Activated naive CD8-positive, alpha-beta T cell treated with anti-CD3 and anti-CD28 coated beads, Interleukin-2, amount 10 ng/mL, durations not matched to agents 7 days and 5 days (primary cell): ENCODE data around the gene TAS2R7. TPM values are rescaled to one million over a fixed set of nuclear protein-coding genes. Genes with fewer than 3 reads are reported as not detected.
A peak's percentile ranks its signal among the peaks of the same experiment; 100 is the strongest.

Source experiments
- ATAC-seq: fragments of 150-1000 bp; cut with Tn5 transposase; one replicate; pipeline ENCODE4 v1.10.0; 2021; ENCODE audit warnings: low read depth, moderate library complexity
- POLR2A ChIA-PET: fragments of 350-600 bp; sonication (Branson Sonifier 250); formaldehyde crosslinking; loops from one replicate; lab custom pipeline; 2021; ENCODE audit warnings: antibody characterized with exemption; lab: Charles Lee
- DNase-seq: peaks from one replicate; pipeline ENCODE4 v3.0.0; 2021
- H3K27ac Mint-ChIP-seq: one replicate; pipeline ENCODE4 v1.8.0; 2022; ENCODE audit warnings: mild to moderate bottlenecking, mixed read lengths
- H3K27me3 Mint-ChIP-seq: one replicate; pipeline ENCODE4 v1.8.0; 2022; ENCODE audit warnings: mild to moderate bottlenecking, moderate library complexity, mixed read lengths
- H3K36me3 Mint-ChIP-seq: one replicate; pipeline ENCODE4 v1.8.0; 2021; ENCODE audit warnings: mild to moderate bottlenecking, mixed read lengths
- H3K4me1 Mint-ChIP-seq: one replicate; pipeline ENCODE4 v1.8.0; 2021; ENCODE audit warnings: mixed read lengths
- H3K4me3 Mint-ChIP-seq: one replicate; pipeline ENCODE4 v1.8.0; 2022; ENCODE audit warnings: mild to moderate bottlenecking, moderate library complexity, mixed read lengths
- H3K9me3 Mint-ChIP-seq: one replicate; pipeline ENCODE4 v1.8.0; 2021; ENCODE audit warnings: mixed read lengths
- total RNA-seq, 2 experiments: library from RNA; stranded (reverse); gene quantifications; one replicate each; pipeline ENCODE4 v1.2.3, GENCODE V29; 2021

Gene TAS2R7, protein sequence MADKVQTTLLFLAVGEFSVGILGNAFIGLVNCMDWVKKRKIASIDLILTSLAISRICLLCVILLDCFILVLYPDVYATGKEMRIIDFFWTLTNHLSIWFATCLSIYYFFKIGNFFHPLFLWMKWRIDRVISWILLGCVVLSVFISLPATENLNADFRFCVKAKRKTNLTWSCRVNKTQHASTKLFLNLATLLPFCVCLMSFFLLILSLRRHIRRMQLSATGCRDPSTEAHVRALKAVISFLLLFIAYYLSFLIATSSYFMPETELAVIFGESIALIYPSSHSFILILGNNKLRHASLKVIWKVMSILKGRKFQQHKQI
- total RNA-seq: not detected

DNA sequence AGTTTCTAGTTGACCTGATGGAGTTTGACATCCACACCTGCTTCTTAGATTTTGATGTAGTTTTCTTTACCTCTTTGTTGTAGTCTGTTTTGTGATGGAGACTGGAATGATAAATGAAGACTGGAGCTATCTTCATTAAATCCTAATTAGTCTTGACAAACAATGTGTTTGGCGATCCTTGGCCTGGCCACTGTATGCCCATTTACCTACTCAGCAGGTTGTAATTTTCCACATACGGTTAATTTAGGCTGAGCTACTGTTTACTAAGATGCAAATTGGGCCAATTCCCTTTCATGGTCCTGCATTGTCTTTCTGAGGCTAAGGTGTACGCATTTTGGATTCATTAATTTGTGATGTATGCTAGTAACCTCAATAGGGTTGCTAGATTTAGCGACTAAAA lies at the start of gene TAS2R7:
TAS2R7 (minus strand) TSS at position 41 of the 400 bp plus-strand sequence. CDS start 57 bp downstream, outside the sequence.
- Mint-ChIP-seq H3K4me3 (no peak within 1 kb of the TSS), H3K9me3 (no peaks in the 10 kb centered on the region), H3K36me3 (no peaks in the 10 kb centered on the region), H3K27ac (no peak within 1 kb of the TSS), H3K4me1 (no peaks in the 10 kb centered on the region), H3K27me3 (peaks cover 40% of the 10 kb centered on the region)
- no peak for DNase-seq
- no peak for ATAC-seq
- POLR2A ChIA-PET: no interaction called here

DNA sequence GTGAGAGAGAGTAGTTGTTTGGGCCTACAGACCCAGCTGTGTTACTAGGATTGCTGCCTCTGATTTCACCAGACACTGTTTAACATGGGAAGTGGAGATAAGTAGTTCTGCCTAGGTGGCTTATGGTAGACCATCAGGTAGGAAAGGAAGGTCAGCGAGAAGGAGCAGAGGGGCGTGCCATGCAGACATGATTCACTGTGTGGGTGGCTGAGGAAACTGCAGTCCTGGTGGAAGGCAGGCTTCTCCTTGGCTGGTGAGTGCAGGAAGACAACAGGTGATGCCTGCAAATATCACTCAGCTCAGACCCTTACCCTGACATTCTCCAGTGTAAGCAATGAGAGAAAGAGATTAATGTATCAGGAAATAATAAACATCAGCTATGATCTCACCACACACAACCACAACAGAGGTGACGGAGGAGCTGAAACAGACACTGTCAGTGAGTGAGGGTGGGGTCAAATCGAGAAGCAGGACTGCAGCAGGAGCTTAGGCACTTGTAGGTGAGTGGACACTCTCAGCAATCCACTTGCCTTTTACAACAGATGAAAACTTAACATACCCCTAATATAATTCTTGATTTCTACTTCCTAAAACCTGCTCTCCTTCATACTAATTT lies 48.9 kb upstream of the TAS2R7 start:
- Mint-ChIP-seq H3K9me3 (peaks cover 29% of the 10 kb centered on the region), H3K27ac (peak overlapping the region; percentile 75), H3K4me1 (peaks cover 38% of the 10 kb centered on the region), H3K27me3 (no peaks in the 10 kb centered on the region), H3K4me3 (no peak overlapping the region), H3K36me3 (peaks cover 58% of the 10 kb centered on the region)
- DNase-seq (no peak), ATAC-seq (no peak)
- POLR2A ChIA-PET: interaction anchor here (3.8 kb wide), 1 partner anchor 320 kb away, joined by 16 read pairs; the partner anchor contains the start of gene SMIM10L1

DNA sequence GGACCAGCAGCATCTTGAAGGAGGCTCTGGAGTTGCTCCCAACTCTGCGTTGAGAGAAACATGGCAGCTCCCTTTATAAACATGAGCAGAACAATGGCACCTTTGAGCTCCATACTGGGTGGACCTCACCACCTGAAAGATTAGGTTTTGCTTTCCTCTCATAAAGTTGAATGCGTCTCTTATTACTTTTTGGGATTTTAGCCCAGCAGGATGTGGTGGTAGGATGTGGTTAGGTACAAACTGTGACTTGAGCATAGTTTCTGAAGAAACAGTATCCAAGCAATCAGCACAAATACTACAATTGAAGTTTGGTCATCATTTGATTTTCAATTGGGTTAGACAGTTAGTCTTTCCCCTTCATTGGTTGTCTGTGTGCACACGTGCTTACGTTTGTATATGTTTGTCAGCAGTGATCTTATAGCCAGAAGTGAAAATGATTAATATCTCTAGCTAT lies 47.0 kb upstream of the TAS2R7 start, which contains the start of gene PRR4:
PRR4 (minus strand) TSS at position 51 of the 454 bp plus-strand sequence; CDS start at position 13, 38 bp downstream.
- H3K9me3 Mint-ChIP-seq: peaks cover 19% of the 10 kb centered on the region
- no peaks in the 10 kb centered on the region for H3K27me3 Mint-ChIP-seq
- no peak for DNase-seq
- peaks cover 52% of the 10 kb centered on the region for H3K36me3 Mint-ChIP-seq
- peak; percentile 83 for ATAC-seq
- peak within 1 kb of the TSS; percentile 31 for H3K4me3 Mint-ChIP-seq
- peaks cover 38% of the 10 kb centered on the region for H3K4me1 Mint-ChIP-seq
- H3K27ac Mint-ChIP-seq: peak within 1 kb of the TSS; percentile 75
- POLR2A ChIA-PET: interaction anchor here (3.8 kb wide), 1 partner anchor 322 kb away, joined by 16 read pairs; the partner anchor contains the start of gene SMIM10L1

DNA sequence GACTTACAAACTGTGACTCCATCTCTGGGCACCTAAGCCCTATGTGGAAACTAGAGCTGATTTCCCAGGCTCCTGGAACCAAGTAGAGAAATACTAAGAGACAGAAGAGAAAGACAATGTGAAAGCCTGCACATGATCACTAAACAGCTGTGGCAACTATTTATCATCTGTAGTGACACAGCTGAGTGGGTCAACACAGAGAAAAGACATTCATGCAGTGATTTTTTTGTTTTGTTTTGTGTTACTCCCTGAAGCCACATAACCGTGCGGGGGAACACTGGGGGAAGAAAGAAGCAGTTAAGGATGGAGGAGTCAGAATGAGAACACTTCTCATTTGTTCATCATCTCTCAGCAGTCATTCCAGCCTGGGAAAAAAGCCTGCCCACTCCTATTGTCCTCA lies 45.3 kb upstream of the TAS2R7 start:
- H3K27ac Mint-ChIP-seq: no peak overlapping the region
- no peak for ATAC-seq
- no peak overlapping the region for H3K4me3 Mint-ChIP-seq
- H3K4me1 Mint-ChIP-seq: peaks cover 36% of the 10 kb centered on the region
- peaks cover 19% of the 10 kb centered on the region for H3K9me3 Mint-ChIP-seq
- H3K27me3 Mint-ChIP-seq: no peaks in the 10 kb centered on the region
- peaks cover 52% of the 10 kb centered on the region for H3K36me3 Mint-ChIP-seq
- POLR2A ChIA-PET: interaction anchor here (0.7 to 3.8 kb wide), 2 partner anchors 323 to 696 kb away, joined by 3 to 16 read pairs; partner anchors contain the start of gene SMIM10L1
- no peak for DNase-seq

DNA sequence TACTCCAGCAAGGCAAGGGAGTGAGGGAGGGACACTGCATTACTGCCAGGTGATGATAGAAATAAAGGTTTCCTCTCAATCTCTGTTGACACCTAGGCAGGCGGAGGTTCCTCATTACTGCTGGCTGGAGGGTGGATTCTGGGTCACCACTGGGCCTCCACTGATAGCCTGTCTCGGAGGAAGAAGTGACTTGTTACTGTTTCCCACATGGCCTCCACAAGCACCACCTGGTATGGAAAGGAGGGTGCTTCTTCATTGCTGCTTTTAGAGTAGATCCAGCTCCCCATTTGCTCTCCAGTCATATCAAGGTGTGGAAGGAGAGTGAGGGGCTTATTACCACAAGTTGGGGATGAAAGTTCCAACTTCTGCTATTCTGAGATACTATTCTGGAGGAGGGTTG lies 40.4 kb upstream of the TAS2R7 start:
- no peaks in the 10 kb centered on the region for H3K27me3 Mint-ChIP-seq
- peaks cover 30% of the 10 kb centered on the region for H3K36me3 Mint-ChIP-seq
- H3K4me1 Mint-ChIP-seq: peaks cover 1% of the 10 kb centered on the region
- POLR2A ChIA-PET: no interaction called here
- ATAC-seq: no peak
- H3K27ac Mint-ChIP-seq: no peak overlapping the region
- no peak overlapping the region for H3K4me3 Mint-ChIP-seq
- DNase-seq: no peak
- peaks cover 4% of the 10 kb centered on the region for H3K9me3 Mint-ChIP-seq

DNA sequence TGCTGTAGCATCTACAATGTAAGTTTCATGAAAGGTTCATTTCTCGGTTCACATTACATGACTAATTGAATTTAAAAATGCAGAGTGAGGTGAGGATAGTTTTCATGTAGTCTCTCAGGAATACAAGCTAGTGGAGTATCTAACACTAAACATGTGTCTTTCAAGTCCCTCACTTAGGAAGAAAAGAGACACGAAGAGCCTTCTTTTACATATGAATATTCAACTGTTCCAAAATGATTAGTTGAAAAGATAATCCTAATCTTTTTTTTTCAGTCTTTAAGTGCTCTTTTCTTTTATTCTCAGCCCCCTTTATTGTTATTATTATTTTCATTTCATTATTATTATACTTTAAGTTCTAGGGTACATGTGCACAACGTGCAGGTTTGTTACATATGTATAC lies 36.0 kb upstream of the TAS2R7 start:
- H3K27ac Mint-ChIP-seq: no peak overlapping the region
- H3K4me1 Mint-ChIP-seq: no peaks in the 10 kb centered on the region
- no peak overlapping the region for H3K4me3 Mint-ChIP-seq
- ATAC-seq (no peak), DNase-seq (no peak)
- H3K36me3 Mint-ChIP-seq: peaks cover 12% of the 10 kb centered on the region
- POLR2A ChIA-PET: no interaction called here
- H3K27me3 Mint-ChIP-seq: no peaks in the 10 kb centered on the region
- H3K9me3 Mint-ChIP-seq: peaks cover 2% of the 10 kb centered on the region

DNA sequence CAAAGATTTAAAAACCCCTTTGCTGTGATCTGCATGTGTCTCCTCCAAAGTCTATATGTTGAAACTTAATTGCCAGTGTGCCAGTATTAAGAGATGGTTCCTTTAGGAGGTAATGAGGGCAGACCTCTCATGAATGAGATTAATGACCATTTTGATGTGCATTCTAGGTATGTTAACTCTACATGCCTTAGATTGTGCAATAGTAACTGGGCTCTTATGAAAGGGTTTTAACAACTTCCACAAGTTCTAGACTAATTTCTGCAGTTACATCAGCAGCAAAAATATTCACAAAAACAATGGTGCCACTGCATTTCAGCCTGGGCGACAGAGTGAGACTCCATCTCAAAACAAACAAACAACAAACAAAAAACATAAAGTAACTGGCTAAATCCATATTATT lies 27.6 kb upstream of the TAS2R7 start:
- H3K36me3 Mint-ChIP-seq: no peaks in the 10 kb centered on the region
- H3K4me3 Mint-ChIP-seq: no peak overlapping the region
- no peak for DNase-seq
- H3K4me1 Mint-ChIP-seq: no peaks in the 10 kb centered on the region
- no peaks in the 10 kb centered on the region for H3K9me3 Mint-ChIP-seq
- POLR2A ChIA-PET: no interaction called here
- no peak overlapping the region for H3K27ac Mint-ChIP-seq
- no peak for ATAC-seq
- H3K27me3 Mint-ChIP-seq: no peaks in the 10 kb centered on the region

DNA sequence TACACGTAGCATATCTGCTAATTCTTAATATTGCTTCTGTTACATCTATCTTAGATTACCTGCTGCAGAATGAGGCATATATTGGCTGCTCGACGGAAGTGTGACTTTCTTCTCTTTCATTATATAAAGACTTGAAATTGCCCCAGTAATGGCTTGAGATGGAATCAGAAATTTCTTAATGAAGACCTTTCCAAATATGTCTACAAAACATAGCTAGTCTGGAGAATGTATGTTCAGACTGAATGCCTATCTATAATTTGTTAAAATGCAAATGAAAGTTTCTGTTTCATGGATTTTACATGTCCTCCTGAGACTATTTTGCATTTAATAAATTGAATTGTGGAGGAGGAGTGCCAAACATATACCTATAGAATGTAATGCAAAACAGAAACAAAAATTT lies 23.8 kb upstream of the TAS2R7 start, which contains the start of gene TAS2R10:
TAS2R10 (minus strand) TSS at position 101 of the 400 bp plus-strand sequence; CDS start at position 12, 89 bp downstream.
- H3K27ac Mint-ChIP-seq: no peak within 1 kb of the TSS
- POLR2A ChIA-PET: no interaction called here
- ATAC-seq: no peak

DNA sequence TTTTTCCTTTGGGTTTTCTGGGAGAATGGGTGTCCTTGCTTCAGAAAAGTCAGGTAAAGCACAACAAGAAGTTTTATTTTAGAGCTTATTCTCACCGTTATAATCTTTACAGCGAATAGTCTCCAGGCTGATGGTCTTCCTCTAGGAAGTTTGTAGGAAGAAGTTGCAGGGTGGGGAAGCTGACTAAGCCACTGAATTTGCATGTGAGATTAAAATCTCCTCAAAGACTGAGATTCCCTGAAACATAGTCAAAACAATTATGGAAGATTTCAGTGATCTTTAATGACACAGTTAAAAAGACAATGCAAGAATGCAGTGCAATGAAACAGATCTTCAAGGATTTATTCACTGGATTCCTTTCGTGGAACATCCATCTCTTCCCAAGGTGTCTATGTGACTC lies 22.5 kb upstream of the TAS2R7 start:
- POLR2A ChIA-PET: no interaction called here
- DNase-seq (no peak), ATAC-seq (no peak)
- no peak overlapping the region for H3K4me3 Mint-ChIP-seq
- H3K27me3 Mint-ChIP-seq: peaks cover 2% of the 10 kb centered on the region
- no peak overlapping the region for H3K27ac Mint-ChIP-seq
- no peaks in the 10 kb centered on the region for H3K4me1 Mint-ChIP-seq
- no peaks in the 10 kb centered on the region for H3K36me3 Mint-ChIP-seq
- no peaks in the 10 kb centered on the region for H3K9me3 Mint-ChIP-seq

More for the DNA sequence above, 23.8 kb upstream of the TAS2R7 start, which contains the start of gene TAS2R10:
- Mint-ChIP-seq H3K9me3 (no peaks in the 10 kb centered on the region), H3K4me1 (no peaks in the 10 kb centered on the region), H3K36me3 (no peaks in the 10 kb centered on the region), H3K27me3 (peaks cover 2% of the 10 kb centered on the region), H3K4me3 (no peak within 1 kb of the TSS)
- DNase-seq: no peak

DNA sequence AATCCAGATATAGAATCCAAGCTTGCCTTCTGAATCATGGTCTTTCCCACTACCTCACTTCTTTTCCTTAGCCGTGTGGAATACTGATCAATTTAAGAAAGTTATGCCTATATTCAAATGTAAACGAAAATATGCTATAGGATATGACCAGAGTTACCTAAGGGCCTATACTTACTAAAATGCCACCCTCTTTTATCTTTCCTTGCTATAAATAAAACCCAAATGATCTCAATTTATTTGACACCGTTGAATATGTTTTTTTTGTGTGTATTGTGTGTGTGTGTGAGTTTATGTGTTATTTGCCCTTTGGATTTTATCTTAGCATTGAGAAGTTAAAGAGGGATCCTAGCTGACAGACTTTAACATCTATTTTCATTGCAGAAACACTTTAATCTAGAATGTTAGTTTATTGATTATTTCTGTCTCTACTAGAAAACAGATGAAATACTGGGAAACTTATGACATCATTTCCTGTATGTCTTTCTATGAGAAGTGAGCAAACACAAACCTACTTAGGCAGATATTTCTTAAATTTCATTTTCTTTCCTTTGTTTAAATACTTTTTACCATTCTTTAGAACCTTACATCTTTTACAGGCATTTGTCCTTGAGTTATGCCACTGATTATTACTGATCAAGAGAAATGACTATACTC lies 9.6 kb upstream of the TAS2R7 start:
- Mint-ChIP-seq H3K4me1 (peaks cover 7% of the 10 kb centered on the region), H3K27me3 (peaks cover 40% of the 10 kb centered on the region), H3K4me3 (no peak overlapping the region), H3K36me3 (no peaks in the 10 kb centered on the region), H3K27ac (no peak overlapping the region), H3K9me3 (no peaks in the 10 kb centered on the region)
- POLR2A ChIA-PET: no interaction called here
- ATAC-seq: no peak
- no peak for DNase-seq

DNA sequence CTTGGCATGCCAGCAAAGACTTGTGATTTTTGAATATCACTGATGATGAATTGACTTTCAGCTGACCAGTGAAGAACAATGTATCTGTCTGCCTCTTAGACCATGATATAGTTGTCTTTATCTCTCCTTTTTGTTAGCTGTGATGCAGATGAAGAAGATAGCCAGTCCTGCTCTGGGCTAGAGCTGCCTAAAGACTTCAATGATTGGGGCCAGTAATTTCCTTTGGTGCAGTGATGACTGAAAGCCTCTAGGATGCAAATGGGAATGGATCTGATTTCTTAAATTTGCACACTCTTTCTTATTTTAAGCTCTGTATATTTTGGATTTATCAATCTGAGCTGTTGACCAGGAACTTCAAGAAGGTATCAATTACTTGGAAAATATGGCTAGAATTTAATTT lies 7.6 kb upstream of the TAS2R7 start, which contains the start of gene TAS2R9:
TAS2R9 (minus strand) TSS at position 101 of the 400 bp plus-strand sequence; CDS start at position 8, 93 bp downstream.
- Mint-ChIP-seq H3K9me3 (no peaks in the 10 kb centered on the region), H3K27ac (no peak within 1 kb of the TSS), H3K36me3 (no peaks in the 10 kb centered on the region), H3K4me3 (no peak within 1 kb of the TSS), H3K4me1 (peaks cover 7% of the 10 kb centered on the region), H3K27me3 (peaks cover 44% of the 10 kb centered on the region)
- ATAC-seq (no peak), DNase-seq (no peak)
- POLR2A ChIA-PET: no interaction called here

DNA sequence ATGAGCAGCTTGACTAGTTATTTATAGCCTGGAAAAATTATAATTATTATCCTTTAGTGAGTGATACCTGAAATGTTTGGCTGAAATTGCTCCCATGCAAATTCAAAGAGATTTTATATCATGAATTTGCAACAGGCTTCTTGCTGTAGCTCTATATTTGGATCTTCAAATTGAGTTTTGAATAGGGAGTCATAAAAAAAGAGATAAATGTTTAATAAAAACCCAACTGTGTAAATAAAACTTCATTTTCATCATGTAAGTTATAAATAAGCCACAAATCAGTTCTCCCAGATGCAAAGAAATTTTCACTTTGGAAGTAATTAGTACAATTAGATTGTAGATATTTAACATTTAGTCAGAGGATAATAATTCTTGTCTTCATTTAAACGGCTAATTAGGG lies 4.8 kb upstream of the TAS2R7 start, which contains the start of gene TAS2R8:
TAS2R8 (minus strand) TSS at position 101 of the 400 bp plus-strand sequence. CDS start 306 bp downstream, outside the sequence.
- POLR2A ChIA-PET: no interaction called here
- H3K4me3 Mint-ChIP-seq: no peak within 1 kb of the TSS
- H3K36me3 Mint-ChIP-seq: no peaks in the 10 kb centered on the region
- H3K9me3 Mint-ChIP-seq: no peaks in the 10 kb centered on the region
- H3K27me3 Mint-ChIP-seq: peaks cover 48% of the 10 kb centered on the region
- no peak for ATAC-seq
- H3K27ac Mint-ChIP-seq: no peak within 1 kb of the TSS
- H3K4me1 Mint-ChIP-seq: peaks cover 4% of the 10 kb centered on the region
- no peak for DNase-seq

DNA sequence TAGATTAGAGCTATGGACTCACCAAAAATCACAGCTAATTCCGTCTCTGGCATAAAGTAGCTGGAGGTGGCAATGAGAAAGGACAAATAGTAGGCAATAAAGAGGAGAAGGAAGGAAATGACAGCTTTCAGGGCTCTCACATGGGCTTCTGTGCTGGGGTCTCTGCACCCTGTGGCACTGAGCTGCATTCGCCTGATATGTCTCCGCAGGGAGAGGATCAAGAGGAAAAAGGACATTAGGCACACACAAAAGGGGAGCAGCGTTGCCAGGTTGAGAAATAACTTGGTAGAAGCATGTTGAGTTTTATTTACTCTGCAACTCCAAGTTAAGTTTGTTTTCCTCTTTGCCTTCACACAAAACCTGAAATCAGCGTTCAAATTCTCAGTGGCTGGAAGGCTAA lies 686 bp downstream of the TAS2R7 start:
- Mint-ChIP-seq H3K27me3 (peaks cover 39% of the 10 kb centered on the region), H3K9me3 (peaks cover 1% of the 10 kb centered on the region), H3K4me3 (no peak overlapping the region), H3K4me1 (no peaks in the 10 kb centered on the region), H3K27ac (no peak overlapping the region), H3K36me3 (no peaks in the 10 kb centered on the region)
- ATAC-seq: no peak
- DNase-seq: no peak
- POLR2A ChIA-PET: no interaction called here
